HG03139 (cell line): ENCODE data around the gene TSHZ2.

Source experiments
- ATAC-seq: cut with Tn5 transposase; IDR thresholded peaks from one replicate; pipeline ENCODE4 v1.9.1; 2021; ENCODE audit not compliant: unreplicated experiment

Gene TSHZ2

GRCh38 chr20:53055367-53056067 lies 83.4 kb downstream of the TSHZ2 start:
- ATAC-seq = no peak

- no peak for ATAC-seq
Observed at GRCh38 chr20:53057579-53057978, 85.4 kb downstream of the TSHZ2 start.

DNA sequence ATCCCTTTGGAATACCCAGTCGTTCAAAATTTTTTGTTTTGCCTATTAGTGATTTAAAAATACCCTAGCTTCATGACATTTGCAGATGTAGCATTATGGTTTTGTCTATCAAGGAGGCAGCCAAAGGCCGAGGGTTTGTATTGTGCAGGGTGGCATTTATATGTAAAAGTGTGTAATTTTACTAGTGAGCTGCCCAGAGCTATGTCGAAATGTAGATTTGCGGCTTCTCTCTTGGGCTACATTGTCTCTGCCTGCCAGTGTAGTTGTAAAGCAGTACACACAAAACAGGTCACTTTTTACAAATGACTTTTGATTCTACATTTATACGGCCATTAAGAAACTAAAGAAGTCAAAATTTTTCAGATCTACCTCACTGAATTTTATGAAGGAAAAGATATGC lies 87.7 kb downstream of the TSHZ2 start:
- no peak for ATAC-seq

DNA sequence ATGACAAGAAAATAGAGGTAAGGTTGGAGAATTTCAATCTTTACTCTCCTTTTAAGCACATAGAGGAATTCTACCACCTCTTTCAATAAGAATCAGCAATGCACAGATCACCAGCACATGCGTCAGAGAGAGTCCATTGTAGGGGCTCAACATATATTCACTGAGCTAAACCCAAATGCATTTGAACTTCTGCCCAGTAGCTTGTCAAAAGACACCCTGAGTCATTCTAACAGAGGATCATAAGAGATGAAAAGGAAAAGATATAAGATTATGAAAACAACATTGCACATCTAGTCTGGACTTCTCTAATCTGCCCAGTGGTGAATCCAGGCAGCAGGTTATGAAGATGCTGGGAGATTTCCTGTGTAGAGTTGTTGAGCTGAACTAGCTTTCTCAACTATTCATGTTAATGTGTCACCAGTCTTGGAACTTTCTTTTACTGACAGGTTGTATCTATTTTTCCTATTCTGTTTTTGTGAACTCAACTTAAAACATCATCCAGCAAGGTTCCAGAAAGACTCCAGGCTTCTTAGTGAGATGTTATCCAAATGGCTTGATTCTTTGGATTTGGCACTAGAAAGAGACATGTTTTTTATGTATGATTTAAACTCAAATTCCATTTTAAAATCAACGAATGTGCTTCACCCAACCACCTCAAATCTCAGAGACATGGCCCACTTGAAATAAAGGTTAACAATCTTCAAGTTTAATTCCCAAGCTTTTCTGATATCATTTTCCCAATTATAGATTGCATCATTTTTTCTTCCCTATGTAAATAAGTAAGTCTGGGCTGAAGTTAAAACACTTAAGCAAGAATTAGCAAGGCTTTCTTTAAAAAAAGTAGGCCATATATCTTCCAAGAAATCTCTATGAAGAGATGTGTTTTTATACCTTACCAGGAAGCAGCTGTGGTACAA lies 89.3 kb downstream of the TSHZ2 start:
- no peak for ATAC-seq

DNA sequence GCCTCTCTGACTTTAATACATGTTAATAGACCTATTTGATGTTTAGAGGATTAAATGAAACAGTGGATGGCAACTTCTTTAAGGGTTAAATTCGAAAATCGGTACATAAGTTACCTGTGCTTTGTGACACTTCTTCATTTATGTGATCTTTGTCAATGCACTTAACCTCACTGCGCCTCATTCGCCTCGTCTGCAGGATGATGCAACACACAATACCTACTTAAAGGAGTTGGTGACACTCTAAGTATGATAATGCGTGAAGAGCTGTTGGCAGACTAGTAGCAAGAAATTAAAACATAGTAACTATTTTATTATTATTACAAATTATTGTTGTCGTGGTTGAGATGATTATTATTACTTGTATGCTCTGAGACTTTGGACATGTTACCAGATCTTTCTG lies 92.8 kb downstream of the TSHZ2 start:
- no peak for ATAC-seq

- ATAC-seq = no peak
Observed at GRCh38 chr20:53068241-53068640, 96.1 kb downstream of the TSHZ2 start.

DNA sequence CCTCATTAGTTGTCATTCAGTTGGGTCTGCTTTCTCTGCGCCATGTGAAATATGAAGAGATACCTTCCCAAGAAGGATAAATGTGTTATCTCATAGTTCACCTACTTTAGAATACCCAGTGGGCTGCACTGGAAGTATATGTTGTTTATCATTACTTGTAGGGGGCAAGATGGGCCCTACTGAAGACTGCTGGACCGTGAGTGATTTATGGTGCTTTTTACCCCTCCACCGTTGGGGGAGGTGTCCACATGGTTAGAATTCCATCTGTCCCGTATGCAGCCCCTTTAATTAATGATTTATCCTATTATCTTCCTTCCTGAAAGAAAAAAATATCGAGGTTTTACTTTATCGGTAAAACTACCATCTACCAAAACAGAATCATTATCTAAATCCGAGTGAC lies 97.0 kb downstream of the TSHZ2 start:
- ATAC-seq = no peak

DNA sequence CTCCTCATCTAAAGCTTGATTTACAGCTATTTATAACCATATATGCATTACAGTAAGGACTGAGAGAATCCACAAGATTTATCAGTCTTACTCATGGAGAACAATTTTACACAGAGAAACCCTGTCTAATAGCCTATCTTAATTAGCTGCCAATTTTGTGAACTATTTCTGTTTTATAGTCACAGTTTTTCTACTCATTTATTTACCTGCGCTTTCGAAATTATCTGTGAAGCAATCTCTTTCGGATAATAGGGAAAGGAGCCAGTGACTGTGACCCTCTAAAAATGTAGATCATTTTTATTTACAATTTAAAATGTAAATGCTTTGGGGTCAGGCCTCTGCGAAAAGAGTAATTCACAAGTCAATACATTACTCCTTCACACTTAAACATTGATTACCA lies 98.1 kb downstream of the TSHZ2 start:
- ATAC-seq = no peak

DNA sequence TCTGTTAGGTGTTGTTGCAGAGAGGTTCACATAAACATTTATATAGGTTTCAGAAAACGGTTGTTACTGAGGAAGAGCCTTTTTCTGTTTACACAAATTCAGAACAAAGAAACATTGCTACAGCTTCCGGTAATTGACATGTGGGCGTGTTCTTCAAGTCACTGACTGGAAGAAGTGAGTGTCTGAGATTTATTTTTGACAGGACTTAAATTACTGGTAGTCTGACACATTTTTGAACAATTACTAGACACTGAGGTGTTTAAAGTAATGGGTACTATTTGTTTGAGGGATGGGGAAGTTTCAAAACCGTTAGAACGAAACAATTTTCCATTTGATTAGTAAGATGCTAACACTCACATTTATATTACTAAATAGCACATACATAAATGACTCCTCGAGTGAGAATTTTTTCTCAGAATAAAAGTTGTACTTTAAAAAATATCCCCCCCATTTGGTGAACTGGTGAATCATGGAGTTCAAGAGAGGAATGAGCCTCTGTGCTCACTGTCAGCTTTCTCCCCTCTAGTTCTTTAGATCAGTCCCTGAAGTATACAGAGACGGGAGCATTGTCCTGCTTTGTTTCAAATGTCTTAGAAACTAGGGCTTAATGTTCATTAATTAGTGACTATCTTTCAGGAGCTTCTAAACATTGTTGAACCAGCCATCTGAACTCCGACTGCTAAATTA lies 98.7 kb downstream of the TSHZ2 start:
- ATAC-seq = no peak

DNA sequence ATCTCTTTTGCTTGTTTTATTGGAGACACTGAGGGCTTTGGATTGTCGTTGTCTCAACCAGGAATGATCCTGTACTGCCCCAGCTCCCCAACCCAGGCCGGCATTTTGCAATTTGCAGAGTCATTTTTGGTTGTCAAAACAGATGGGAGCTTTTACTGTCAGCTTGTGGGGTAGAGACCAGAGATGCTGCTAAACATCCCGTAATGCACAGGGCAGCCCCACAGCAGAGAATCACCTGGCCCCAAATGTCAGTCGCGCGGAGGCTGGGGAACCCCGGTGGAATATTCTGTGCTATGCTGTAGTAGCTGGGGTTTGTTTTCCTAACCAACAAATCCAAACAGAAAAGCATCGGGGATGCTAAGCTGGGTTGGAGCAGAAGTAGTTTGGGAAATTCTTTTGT lies 99.7 kb downstream of the TSHZ2 start:
- ATAC-seq = no peak

GRCh38 chr20:53072923-53073579 lies 100.9 kb downstream of the TSHZ2 start:
- ATAC-seq = no peak

GRCh38 chr20:53073636-53074415 lies 101.7 kb downstream of the TSHZ2 start:
- ATAC-seq = no peak

DNA sequence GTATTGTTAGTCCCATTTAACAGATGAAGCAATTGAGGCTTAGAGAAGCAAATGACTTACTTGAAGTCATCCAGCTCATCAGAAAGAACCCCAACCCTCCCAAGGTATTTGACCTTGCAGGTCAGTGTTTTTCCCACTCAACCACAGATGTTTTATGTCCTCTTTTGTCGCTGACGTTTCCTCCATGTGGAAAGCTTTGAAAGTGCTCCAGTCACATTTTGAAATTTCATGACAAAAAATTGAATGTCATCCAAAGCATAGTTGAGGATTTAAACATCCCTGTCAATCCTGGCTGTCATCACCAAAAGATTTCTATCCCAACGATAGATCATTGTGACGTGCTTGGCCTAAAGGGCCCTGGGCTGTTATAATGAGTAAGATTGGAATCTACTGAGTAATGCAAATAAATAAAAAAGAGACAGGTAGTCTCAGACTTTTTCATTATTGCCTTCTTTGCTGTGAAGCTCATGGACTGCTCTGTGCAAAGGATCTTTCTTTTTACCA lies 102.7 kb downstream of the TSHZ2 start:
- no peak for ATAC-seq

GRCh38 chr20:53076668-53077067 lies 104.5 kb downstream of the TSHZ2 start:
- no peak for ATAC-seq

- ATAC-seq = no peak
Observed at GRCh38 chr20:53077373-53078205, 105.4 kb downstream of the TSHZ2 start.

- no peak for ATAC-seq
Observed at GRCh38 chr20:53078761-53079160, 106.6 kb downstream of the TSHZ2 start.

DNA sequence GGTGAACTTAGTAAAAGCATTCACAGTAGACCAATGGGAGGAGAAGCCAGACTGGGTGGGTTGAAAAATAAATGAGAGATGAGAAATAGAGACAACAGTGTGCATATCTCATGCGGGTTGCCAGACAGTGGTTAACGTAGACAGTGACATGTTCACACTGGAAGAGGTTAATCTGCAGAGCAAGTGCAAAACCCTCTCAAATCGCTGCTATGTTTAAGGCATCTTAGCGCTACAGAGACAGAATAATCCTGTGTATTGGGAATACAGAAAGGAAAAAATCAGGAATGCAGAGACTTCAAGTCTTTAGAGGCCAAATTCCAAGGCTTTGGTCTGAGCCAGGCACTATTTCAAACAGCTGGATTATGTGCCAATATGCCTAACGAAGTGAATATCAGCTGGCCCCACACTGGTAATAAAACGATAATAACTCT lies 107.1 kb downstream of the TSHZ2 start:
- no peak for ATAC-seq

GRCh38 chr20:53079828-53080686 lies 107.9 kb downstream of the TSHZ2 start:
- no peak for ATAC-seq

GRCh38 chr20:53080687-53080962 lies 108.5 kb downstream of the TSHZ2 start:
- no peak for ATAC-seq
